ENCODE data around the gene CAMK1G. TPM values are rescaled to one million over a fixed set of nuclear protein-coding genes. Genes with fewer than 3 reads are reported as not detected.

Gene CAMK1G
- total and polyA plus RNA-seq, 9 of the 15 experiments (the other 6 are each of a cell fraction or from before 2014, with no cell fraction given): not detected

DNA sequence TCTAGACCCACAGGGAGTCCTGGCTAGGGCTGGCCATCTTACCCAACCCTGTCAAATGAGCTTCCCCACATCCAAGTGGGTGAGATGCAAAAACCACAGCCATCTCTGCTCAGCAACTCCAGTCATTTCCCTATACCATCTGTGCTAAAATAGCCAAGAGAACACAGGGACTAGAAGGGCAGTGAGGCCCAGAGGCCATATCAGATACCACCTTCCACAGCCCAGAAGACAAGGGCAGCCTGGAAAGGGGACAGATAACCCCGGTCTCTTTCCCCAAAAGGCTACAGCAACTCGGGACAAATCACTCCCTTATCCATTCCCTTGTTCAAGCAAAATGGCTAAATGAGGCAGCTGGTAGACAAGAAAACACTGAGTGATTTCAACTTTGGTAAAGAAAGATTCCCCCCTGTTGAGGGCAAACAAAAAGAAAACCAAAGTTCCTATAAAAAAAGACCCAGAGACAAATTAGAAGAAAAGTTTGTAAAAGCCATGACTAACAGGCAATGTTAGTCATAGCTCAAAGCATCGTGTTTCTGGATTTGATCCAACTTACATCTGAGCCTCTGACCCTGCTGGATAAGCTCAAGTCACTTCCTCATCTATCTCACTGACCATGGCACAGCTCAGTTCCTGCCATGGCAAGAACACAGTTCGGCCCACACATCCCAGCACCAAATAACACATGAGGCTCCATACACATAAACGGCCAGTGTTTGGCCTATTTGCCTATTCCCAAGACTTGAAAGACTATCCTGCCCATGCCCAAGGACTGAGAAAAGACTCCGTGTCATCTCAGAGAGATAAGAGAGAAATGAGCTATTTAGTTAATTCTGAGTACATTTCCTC lies 65.6 kb downstream of the CAMK1G start (continued):
- TF ChIP-seq, protein P1, sequence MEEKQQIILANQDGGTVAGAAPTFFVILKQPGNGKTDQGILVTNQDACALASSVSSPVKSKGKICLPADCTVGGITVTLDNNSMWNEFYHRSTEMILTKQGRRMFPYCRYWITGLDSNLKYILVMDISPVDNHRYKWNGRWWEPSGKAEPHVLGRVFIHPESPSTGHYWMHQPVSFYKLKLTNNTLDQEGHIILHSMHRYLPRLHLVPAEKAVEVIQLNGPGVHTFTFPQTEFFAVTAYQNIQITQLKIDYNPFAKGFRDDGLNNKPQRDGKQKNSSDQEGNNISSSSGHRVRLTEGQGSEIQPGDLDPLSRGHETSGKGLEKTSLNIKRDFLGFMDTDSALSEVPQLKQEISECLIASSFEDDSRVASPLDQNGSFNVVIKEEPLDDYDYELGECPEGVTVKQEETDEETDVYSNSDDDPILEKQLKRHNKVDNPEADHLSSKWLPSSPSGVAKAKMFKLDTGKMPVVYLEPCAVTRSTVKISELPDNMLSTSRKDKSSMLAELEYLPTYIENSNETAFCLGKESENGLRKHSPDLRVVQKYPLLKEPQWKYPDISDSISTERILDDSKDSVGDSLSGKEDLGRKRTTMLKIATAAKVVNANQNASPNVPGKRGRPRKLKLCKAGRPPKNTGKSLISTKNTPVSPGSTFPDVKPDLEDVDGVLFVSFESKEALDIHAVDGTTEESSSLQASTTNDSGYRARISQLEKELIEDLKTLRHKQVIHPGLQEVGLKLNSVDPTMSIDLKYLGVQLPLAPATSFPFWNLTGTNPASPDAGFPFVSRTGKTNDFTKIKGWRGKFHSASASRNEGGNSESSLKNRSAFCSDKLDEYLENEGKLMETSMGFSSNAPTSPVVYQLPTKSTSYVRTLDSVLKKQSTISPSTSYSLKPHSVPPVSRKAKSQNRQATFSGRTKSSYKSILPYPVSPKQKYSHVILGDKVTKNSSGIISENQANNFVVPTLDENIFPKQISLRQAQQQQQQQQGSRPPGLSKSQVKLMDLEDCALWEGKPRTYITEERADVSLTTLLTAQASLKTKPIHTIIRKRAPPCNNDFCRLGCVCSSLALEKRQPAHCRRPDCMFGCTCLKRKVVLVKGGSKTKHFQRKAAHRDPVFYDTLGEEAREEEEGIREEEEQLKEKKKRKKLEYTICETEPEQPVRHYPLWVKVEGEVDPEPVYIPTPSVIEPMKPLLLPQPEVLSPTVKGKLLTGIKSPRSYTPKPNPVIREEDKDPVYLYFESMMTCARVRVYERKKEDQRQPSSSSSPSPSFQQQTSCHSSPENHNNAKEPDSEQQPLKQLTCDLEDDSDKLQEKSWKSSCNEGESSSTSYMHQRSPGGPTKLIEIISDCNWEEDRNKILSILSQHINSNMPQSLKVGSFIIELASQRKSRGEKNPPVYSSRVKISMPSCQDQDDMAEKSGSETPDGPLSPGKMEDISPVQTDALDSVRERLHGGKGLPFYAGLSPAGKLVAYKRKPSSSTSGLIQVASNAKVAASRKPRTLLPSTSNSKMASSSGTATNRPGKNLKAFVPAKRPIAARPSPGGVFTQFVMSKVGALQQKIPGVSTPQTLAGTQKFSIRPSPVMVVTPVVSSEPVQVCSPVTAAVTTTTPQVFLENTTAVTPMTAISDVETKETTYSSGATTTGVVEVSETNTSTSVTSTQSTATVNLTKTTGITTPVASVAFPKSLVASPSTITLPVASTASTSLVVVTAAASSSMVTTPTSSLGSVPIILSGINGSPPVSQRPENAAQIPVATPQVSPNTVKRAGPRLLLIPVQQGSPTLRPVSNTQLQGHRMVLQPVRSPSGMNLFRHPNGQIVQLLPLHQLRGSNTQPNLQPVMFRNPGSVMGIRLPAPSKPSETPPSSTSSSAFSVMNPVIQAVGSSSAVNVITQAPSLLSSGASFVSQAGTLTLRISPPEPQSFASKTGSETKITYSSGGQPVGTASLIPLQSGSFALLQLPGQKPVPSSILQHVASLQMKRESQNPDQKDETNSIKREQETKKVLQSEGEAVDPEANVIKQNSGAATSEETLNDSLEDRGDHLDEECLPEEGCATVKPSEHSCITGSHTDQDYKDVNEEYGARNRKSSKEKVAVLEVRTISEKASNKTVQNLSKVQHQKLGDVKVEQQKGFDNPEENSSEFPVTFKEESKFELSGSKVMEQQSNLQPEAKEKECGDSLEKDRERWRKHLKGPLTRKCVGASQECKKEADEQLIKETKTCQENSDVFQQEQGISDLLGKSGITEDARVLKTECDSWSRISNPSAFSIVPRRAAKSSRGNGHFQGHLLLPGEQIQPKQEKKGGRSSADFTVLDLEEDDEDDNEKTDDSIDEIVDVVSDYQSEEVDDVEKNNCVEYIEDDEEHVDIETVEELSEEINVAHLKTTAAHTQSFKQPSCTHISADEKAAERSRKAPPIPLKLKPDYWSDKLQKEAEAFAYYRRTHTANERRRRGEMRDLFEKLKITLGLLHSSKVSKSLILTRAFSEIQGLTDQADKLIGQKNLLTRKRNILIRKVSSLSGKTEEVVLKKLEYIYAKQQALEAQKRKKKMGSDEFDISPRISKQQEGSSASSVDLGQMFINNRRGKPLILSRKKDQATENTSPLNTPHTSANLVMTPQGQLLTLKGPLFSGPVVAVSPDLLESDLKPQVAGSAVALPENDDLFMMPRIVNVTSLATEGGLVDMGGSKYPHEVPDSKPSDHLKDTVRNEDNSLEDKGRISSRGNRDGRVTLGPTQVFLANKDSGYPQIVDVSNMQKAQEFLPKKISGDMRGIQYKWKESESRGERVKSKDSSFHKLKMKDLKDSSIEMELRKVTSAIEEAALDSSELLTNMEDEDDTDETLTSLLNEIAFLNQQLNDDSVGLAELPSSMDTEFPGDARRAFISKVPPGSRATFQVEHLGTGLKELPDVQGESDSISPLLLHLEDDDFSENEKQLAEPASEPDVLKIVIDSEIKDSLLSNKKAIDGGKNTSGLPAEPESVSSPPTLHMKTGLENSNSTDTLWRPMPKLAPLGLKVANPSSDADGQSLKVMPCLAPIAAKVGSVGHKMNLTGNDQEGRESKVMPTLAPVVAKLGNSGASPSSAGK (IDR thresholded peaks at IDR 0.05): peak; percentile 36; the same call in 1 of the 2 replicates
- no peak for TF ChIP-seq SAFB2 (IDR thresholded peaks at IDR 0.05; ENCODE audit: borderline replicate concordance, low read depth, low read length, severe bottlenecking)
- peak; percentile 88 for TF ChIP-seq ZNF589 (CRISPR knock-in tag; IDR thresholded peaks at IDR 0.05; ENCODE audit: low read depth)
- no peak for TF ChIP-seq SRSF3 (IDR thresholded peaks at IDR 0.05; ENCODE audit: insufficient read depth, low read length)
- TF ChIP-seq KDM1A (IDR thresholded peaks at IDR 0.05): peak; percentile 41 to 51; a peak in 2 of 4 replicates
- no peak for TF ChIP-seq ADNP (tag; IDR thresholded peaks at IDR 0.05)
- TF ChIP-seq, protein P2, sequence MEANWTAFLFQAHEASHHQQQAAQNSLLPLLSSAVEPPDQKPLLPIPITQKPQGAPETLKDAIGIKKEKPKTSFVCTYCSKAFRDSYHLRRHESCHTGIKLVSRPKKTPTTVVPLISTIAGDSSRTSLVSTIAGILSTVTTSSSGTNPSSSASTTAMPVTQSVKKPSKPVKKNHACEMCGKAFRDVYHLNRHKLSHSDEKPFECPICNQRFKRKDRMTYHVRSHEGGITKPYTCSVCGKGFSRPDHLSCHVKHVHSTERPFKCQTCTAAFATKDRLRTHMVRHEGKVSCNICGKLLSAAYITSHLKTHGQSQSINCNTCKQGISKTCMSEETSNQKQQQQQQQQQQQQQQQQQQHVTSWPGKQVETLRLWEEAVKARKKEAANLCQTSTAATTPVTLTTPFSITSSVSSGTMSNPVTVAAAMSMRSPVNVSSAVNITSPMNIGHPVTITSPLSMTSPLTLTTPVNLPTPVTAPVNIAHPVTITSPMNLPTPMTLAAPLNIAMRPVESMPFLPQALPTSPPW (CRISPR knock-in tag; IDR thresholded peaks at IDR 0.05): peak; percentile 16; the same call in 1 of the 2 replicates
- TF ChIP-seq, protein P3, sequence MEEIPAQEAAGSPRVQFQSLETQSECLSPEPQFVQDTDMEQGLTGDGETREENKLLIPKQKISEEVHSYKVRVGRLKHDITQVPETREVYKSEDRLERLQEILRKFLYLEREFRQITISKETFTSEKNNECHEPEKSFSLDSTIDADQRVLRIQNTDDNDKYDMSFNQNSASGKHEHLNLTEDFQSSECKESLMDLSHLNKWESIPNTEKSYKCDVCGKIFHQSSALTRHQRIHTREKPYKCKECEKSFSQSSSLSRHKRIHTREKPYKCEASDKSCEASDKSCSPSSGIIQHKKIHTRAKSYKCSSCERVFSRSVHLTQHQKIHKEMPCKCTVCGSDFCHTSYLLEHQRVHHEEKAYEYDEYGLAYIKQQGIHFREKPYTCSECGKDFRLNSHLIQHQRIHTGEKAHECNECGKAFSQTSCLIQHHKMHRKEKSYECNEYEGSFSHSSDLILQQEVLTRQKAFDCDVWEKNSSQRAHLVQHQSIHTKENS (CRISPR knock-in tag; IDR thresholded peaks at IDR 0.05): no peak
- TF ChIP-seq SRSF1 (IDR thresholded peaks at IDR 0.05; ENCODE audit: low read depth, low read length): no peak
- TF ChIP-seq KLF16 (IDR thresholded peaks at IDR 0.05): peak; percentile 6; the same call in 1 of the 2 replicates
- TF ChIP-seq TOE1 (IDR thresholded peaks at IDR 0.05; ENCODE audit: borderline replicate concordance): 0 out of 2 replicates have a peak, but pooled peaks have one; percentile 16
- no peak for TF ChIP-seq TOE1 (CRISPR knock-in tag; IDR thresholded peaks at IDR 0.05; ENCODE audit: borderline replicate concordance, low read depth)
